Activated CD4-positive, alpha-beta T cell treated with anti-CD3 and anti-CD28 coated beads, Interleukin-10, Interleukin-2, amounts not matched to agents 100 ng/mL and 50 ng/mL, durations not matched to agents 16 hours and 8 hours (primary cell): ENCODE measurements around the gene DMBT1.

ENCODE experiments used
- DNase-seq: peaks from one replicate; pipeline ENCODE4 v3.0.0-alpha.2; 2020

The DMBT1 gene

DNA sequence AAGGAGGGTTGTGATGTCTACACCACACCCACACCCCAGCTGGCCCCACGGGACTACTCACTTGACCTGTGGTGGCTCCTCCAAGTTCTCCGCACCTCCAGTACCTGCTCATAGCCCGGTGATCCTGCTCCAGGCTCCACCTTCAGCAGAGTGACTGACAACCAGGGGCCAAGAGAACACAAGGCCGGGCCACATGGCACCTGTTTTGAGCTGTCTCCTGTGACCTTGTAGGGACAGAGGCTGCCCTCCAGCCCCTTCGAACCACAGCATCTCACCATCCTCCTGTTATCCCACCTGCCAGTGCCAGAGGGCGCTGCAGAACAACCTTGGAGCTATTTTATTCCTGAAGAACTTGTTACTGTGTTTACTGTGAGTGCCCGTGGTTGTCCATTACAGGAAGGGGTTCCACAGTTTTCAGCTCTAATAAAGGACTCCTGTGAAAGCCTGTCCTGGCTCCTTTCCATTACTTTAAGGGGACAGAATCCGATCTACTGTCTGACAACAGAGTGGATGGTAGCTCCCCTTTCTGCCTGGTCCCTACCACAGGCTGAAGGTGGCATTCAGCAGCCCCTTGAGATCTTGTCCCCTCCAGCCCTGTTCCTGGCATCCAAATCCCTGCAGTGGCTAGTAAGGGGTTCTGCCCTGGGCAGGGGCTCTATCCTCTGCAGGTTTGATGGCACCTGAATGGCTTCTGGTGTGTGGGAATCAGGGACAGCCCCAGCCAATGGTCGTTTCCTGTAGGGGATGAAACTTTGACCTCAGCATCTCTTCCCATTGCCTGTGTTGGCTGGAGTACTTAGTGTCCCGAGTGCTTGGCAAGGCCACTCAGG is 88.3 kb downstream of the DMBT1 start:
- DNase-seq, result peak; percentile 47

DNA sequence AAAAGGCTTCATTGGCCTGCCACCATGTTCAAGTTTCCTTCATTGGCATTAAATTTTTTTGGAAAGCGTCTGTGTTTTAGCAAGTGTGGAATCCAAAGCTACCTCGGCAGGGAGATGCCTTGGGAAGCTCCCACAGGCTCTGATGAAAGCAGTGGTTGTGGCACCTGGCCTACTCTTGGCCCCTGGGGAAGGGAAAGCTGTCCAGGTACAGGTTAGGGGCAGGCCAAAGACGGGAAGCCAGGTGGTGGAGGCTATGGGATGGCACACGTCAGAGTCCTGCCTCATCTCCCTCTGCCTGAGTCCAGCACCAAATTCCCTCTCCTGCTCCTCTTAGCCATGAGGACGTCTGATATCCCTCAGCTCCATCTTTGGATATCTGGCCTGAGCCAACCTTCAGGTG is 89.3 kb downstream of the DMBT1 start:
- no peak for DNase-seq

DNA sequence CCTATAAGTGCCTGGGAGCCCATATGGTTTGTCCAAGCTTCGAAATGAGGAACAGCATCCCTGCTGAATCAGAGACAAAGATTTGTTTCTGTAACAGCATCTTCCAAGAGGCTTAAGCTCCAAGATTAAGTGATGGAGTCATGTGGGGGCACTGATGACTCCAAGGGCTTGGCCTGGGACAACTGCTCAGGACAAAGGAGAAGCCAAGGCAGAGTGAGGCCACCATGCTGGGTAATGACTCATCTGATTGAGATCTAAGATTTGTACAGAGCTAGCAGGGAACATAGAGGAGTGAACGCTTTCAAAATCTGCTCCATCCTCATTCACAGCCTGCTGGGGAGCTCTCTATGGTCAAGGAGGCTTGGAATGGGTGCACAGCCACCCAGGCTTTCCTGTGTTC is 89.8 kb downstream of the DMBT1 start:
- DNase-seq, result no peak

DNA sequence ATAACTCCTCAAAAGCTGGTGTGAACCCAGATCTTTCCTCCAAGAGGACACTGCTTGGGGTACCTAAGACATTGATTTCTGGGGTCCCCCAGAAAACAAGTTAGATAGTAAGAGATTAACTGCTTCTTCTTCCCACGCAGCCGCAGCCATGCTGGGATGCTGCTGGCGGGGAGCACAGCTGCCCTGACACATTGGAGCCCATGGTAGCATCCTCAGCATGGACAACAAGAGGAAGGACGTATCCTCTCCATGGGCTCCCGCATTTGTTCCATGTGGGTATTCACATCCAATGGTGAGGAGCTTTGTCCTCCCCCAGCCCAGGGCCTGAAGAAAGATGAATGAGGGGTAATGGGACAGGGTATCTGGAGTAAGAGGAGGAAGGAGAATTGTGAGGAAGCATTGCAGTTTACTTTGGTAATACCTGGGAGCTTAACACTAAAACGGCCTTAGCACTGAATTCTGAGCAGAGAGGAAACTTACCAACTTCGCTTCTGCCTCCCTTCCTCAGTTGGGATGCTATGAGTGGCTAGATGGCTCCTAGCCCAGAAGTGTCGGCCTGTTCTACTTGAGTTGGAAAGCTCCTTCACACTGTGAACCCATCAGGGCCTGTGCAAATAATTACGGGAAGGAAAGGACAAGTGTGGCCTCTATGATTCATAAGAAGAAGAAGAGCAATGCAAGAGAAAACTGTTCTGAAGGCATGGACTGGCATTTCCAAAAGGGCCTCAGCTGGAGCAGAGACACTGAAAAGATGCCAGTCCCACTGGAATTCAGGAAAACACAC is 95.2 kb downstream of the DMBT1 start:
- no peak for DNase-seq

DNA sequence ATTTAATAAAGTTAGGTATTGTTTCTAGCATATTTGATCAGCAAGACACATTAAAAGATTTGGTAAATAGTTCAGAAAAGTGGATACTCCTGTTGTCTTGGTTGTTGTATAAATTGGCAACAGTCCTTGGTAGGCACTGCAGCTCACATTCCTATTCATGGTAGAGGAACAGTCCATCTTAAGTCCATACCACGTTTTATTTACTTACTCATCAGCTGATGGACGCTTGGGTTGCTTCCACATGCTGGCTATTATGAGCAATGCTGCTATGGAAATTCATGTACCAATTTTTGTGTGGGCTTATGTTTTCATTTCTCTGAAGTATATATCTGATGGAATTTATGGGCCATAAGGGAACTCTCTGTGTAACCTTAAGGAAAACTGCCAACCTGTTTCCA is 95.8 kb downstream of the DMBT1 start:
- DNase-seq, result no peak

DNA sequence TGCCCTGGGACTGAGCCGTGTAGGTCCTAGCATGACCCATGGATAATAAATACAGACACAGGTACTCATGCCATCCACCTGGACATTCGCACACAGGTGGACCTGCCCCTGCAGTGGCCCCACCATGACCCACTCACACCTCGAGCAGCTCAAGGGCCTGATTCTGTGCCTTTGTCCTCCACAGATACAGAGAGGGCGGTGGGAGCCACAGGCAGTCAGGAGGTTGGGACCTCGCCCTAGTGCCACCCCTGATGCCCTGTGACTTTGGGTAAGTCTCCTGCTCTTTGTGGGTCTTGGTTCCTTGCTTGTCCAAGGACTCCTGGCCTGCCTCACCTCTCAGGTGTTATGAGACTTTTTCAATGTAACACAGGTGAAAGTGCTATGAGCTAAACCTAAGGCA is 96.2 kb downstream of the DMBT1 start:
- DNase-seq, result no peak

DNA sequence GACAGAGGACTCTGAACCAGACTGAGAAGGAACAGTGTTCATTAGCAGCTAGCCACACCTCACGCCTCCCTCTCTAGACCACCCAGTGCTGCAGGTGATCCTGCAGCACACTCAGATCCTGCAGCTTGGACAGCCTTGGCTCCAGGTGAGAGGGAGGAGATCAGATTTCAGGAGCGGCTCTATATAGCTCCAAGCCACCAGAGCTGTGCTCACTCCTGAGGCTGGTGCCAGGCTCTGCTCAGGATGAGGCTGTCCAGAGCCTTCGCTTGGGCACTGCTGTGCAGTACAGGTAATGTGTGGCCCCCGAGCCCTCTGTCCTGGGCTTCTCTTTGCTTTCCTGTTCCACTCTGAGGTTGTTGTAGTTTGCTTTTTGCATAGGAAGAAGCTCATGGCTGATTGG is 96.7 kb downstream of the DMBT1 start:
- DNase-seq, result no peak

DNA sequence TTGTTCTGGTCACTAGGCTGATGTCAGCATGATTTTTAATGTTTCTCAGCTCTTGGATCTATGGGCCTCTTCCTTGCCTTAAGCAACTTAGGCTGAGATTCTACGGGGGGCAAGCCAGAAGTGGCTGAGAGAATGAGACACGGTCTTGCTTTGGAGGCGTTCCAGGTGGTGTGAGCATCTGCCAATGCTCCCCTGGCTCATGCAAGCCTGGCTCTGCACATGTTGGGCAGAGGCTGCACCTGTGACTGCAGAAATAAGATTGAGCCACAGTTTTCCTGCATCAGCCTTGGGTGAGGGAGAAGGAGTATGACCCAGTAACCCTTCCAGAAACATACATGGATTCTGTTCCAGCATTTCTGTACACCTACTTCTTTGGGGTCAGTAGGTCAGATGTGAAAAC is 97.2 kb downstream of the DMBT1 start:
- DNase-seq, result no peak

DNA sequence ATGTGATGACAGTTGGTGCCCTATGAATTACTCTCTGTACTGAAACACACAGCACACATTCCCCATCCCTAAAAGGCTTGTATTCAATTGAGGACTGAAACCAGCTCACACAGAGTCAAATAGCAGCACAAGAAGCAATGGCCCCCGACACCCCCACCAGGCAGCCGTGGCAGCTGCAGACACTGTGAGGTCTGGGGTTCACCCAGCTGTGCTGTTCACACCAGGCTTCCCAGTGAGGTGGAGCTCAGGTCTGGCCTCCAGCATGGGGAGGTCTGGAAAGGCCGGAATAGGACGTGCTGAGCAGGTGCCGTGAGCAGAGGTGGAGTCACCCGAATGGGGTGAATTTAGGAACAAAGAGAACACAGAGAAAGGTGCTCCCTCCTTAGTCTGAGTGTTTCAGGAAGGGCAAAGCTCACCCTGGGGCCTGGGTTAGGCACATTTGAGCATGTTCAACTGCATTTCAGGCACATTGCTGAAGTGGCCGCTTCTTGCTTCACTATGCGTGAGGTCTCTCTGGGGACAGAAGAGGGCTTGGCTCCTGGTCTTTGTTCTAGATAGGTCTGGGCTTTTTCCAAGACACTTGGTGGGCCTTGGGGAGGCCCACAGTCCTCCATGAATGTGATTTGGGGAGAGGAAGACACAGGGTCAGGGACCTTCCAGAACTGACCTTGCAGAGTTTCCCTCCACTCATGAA is 97.9 kb downstream of the DMBT1 start:
- no peak for DNase-seq

DNA sequence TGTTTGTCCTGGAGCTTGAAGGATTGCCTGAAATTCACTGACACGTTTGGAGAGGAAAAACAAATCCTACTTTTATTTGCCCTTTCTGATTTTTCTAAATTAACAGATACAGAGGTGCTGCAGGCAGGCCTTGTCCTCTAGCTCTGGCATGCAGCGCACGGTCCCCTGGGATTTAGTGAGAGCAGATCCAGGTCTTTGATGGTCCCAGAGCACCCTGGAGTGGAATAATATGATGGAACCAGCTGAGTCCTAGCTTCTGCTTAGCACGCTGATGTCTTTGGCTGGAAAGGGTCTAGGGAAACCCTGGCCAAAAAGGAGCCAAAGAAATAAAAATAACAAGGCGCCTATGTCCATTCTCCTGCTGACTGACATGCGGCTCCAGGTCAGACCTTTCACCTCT is 98.6 kb downstream of the DMBT1 start:
- DNase-seq, result no peak

DNA sequence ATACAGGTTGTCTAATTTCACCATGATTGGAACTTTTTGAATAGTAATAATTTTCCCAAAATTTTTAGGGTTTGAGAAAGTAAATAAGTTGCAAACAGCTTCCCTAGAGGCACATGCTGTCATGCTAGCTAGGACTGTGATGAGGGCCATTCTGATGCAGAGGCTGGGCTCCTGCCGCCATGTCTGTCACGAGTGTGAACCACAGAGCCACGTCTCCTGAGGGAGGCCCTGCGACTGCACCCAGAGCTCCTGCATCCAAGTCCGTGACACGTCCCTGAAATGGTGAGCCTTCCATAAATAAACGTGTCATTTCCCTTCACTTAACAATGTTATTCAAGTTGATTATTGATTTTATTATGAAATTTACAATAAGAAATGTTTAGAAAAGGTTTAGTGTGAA is 99.1 kb downstream of the DMBT1 start:
- no peak for DNase-seq

DNA sequence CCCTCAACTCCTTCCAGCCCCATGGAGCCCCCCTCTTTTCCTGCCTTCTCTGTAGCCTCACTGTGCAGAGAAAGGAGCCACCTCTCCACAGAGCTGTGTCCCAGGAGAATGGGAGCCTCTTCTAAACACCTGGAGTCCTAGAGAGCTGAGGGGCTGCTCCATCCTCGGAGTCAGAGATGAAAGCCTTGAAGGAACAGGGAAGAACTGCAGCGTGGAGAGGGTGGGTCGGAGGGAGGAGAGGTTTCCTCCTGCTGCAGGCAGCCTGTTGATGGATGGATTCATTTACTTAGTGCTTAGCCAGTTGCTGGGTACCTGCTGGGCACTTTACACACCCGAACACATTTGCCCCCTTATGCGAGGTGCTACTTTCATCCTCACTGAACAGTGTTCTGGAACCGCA is 100.1 kb downstream of the DMBT1 start:
- no peak for DNase-seq

DNA sequence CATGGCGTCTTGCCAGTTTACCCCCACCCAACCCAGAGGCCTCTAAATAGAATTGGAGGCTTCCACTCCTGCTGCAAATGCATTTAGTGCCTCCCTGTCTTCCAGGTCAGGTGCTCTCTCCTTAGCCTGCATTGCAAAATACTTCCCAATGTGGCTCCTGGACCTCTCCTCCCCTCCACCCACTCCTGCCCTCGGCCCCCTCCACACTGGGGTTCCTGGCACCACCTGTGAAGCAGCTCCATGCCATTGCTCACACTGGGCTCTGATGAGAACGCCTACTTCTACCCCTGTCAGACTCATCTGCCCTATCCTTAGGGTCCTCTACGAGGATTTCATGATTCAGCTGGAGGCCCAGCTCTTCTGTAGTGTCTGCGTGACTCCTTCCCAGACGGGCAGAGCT is 101.7 kb downstream of the DMBT1 start:
- no peak for DNase-seq

DNA sequence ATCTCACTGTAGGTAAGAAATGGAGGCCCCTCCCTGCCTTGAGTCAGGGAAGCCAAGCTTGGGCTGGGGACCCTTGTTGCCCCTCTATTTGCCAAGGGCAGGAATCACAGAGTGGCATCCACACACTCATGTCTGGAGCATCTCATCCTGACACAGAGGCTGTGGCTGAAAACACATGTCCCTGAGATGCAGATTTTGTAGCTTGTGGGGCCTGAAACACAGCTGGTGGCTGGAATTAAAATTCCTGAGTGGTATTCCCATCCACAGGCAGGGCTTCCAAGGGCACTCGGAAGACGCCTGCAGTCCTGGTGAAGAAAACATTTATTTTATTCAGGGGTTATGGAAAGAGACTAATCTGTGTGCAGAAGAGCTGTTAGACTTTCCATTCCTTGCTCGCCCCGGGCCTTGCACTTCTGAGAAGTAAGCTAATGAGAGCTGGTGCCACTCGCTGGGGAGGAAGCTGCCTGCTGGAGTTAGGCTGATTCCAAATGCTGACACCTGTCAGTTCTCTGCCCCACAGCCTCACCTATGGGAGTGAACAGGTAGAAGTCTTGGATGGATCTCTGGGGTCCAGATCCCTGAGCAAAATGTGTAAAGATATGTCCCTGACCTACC is 103.1 kb downstream of the DMBT1 start:
- no peak for DNase-seq

DNA sequence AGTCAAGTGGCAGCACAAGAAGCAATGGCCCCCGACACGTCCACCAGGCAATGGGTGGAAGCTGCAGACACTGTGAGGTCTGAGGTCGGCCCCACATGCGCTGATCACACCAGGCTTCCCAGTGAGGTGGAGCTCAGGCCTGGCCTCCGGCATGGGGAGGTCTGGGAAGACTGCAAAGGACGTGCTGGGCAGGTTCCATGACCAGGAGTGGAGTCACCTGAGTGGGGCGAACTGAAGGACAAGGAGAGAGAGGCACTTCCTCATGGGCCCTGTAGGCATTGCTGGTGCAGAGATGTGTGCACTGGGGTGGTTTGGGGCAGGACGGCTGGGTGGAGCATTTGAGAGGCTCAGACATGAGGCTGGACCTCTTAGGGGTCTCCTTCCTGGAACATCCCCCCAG is 103.9 kb downstream of the DMBT1 start:
- no peak for DNase-seq

DNA sequence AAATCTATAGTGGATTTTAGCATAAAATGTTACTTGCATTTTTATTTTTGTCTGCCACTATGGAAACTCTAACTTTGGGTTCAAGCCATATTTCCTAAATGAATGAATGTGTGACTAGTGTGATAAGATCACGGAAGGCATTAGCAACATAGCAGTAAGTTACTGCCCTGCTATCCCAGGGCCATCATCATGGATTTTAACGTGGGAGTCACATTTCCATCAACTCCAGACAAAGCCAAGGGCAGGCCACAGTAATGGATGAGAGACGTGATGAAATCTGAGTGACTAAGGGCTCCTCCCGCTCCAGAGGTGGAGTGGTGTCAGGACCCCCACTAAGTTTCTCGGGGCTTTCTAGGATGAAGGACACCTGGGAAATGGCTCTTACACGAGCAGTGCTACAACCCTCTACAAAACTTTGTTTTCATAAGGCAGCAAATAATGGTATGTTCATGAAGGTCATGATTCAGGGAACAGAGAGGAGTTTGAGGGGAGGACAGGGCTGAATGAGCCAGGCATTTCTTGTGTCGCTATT is 104.8 kb downstream of the DMBT1 start:
- no peak for DNase-seq

DNA sequence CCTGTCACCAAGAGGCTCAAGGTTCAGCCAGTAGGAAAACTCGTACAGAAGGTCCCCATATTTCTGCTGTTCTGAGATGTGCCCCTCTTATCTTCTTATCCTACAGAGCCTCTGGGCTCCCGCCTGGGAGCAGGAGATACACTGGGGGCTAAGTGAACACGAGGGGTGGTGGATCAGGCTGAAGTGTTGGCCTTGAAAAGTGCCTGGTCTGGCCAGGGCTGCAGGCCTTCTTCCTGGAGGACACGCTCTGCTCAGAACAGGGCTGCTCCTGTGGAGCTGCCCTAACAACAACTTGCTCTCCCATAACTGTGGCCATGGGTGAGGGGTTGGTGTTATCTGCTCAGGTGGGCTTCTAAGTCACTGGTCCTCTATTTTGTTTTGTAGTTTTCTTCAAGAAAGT is 105.4 kb downstream of the DMBT1 start:
- no peak for DNase-seq

DNA sequence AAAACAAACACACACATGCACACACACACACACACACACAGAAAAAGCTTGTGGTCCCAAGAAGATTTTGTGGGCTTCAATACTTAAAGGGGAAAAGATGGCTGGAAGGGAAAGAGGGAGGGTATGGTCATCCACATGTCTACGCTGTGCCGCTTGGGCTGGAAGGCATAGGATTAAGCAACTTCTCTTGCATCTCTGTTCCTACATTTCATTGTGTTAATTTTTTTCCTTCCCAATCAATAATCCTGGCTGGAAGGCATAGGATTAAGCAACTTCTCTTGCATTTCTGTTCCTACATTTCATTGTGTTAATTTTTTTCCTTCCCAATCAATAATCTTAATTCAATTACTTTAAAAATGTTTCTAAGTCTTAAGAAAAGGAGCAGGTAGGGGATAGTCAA is 108.5 kb downstream of the DMBT1 start:
- DNase-seq, result no peak

DNA sequence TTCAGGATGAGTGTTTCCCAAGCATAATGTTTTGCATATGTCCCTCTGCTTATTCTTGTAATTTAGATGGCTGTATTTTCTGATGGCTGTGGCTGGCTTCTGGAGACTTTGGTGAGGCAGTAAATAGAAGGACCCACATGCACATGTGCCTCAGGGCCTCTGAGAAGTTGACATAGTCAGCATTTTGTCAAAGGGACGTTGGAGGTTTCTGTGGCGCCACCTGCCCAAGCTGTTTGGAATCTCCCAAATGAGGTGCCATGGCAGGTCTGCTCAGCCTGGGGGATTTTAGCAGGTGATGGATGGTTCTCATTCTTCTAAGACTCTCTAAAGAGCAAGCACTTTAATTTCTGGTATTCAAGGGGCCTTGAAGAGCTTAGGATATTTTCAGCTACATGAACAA is 109.3 kb downstream of the DMBT1 start:
- DNase-seq, result no peak

DNA sequence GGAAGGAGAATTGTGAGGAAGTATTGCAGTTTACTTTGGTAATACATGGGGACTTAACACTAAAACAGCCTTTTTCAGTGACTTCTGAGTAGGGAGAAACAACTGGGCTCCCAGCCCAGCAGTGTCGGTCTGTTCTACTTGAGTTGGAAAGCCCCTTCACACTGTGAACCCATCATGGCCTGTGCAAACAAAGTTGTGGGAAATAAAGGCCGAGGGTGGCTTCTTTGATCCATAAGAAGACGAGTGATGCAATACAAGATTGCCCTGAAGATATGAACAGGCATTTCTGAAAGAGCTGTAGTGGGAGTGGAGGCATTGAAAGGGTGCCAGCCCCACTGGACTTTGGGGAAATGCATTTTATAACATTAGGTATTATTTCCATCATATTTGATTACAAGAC is 110.8 kb downstream of the DMBT1 start:
- no peak for DNase-seq

DNA sequence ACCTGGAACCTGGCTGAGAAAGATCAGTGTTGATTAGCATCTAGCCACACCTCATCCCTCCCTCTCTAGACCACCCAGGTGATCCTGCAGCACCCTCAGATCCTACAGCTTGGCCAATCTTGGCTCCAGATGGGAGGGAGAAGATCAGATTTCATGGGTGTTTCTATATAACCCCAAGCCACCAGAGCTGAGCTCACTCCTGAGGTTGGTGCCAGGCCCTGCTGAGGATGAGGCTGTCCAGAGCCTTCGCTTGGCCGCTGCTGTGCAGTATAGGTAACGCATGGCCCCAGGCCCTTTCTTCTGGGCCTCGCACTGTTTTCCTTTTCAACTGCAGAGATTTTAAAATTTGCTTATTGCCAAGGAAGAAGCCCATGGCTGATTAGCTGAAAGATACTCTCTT is 112.1 kb downstream of the DMBT1 start:
- no peak for DNase-seq

DNA sequence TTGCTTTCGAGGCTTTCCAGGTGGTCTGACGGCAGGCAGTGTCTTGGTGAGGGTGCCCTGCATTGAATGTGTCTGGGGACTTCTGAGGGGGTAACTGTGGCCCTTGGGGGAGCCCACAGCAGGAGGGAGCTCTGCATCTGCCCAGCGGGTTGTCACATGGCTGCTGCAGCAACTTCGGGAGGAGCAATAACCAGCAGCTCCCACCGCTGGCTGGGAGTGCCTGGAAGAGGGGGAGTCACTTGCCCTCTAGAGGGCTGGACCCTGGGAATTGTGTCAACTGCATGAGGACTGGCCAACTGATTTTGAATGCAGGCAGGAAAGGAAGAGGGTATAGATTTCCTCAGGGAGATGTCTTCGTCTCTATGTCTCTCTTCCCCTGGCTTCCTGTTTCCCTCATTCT is 112.7 kb downstream of the DMBT1 start:
- DNase-seq, result no peak

DNA sequence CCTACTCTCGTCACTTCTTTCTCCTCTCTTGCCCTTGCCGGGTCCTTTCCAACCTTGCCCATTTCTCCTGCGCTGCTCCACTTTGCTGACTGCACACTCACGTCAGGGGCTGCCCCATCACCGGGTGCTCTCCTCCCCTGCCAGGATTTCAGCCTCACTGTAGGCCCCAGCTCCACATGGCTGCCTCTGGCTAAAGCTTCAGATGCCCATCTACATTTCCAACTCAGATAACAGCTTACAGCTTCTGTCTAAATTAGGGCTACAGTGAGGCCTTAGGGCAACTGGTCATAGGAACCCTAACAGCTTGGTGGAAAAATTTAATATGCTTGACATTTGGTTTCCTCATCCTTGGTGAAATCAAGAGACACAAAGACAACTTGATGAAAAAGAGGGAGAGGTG is 113.2 kb downstream of the DMBT1 start:
- no peak for DNase-seq
